ENCODE data around the gene F2RL3.

DNA sequence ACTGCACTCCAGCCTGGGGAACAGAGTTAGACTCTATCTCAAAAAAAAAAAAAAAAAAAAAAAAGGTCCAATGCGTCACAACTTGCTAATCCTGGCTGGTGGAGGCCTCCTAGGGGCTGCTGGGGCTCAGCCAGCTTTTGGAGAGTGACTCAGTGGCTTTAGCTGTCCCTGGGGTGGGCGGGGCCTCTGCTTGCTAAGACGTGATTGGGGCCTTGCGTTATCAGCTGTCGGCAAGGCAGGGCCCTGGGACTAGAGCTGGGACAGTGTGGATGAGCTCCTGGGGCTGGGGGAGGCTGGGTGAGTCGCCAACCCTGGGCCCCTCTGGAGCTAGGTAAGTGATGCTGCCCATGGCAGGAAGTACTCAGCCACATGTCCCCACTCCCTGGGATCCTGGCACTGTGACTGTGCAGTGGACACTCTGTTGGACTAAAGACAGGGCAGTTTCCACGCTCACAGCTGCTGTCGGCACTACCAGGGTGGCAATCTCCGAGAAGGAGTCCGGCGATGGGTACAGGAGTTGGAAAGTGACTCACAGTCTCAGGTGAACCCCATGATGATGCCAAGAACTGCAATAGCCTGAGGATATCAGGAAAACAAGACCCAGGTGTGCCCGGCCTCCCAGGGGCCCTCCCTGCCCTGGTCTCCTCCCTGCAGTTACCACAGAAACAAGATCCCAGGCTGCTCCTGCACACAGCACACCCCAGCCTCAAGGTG lies 32.2 kb downstream of the F2RL3 start:
- TF ChIP-seq POLR2AphosphoS5 (IDR thresholded peaks at IDR 0.05) (no peak), CTCF (IDR thresholded peaks at IDR 0.05) (no peak), POLR2A (IDR thresholded peaks at IDR 0.05) (no peak)

Measured in stomach (tissue), 4 donors.